T-cell (primary cell): Measurements from ENCODE around the gene BICC1. TPM values are rescaled to one million over a fixed set of nuclear protein-coding genes. Genes with fewer than 3 reads are reported as not detected.

ENCODE experiments used
- ATAC-seq, 4 experiments: fragments of 200-7000 bp in 3 of 4; fragments of 150-1000 bp in 1 of 4; cut with Tn5 transposase; replicated peaks in 1 of 4; 1 replicate in 3 of 4; 2 replicates in 1 of 4; pipeline ENCODE4 v1.10.0; 2021; ENCODE audit warnings: moderate library complexity in 3 of 4, mild to moderate bottlenecking in 2 of 4, moderate number of reproducible peaks in 1 of 4
- CTCF ChIA-PET, 2 donors: fragments of 300-600 bp; sonication (Branson Sonifier 250); formaldehyde crosslinking; loops; one replicate each; lab custom pipeline; 2022; ENCODE audit warnings: antibody characterized with exemption in 2 of 2; lab: Charles Lee
- POLR2A ChIA-PET, 2 donors: fragments of 300-600 bp; sonication (Branson Sonifier 250); formaldehyde crosslinking; loops; one replicate each; lab custom pipeline; 2022; ENCODE audit warnings: antibody characterized with exemption in 2 of 2; lab: Charles Lee
- DNase-seq, 35 experiments: peaks; one replicate each; pipeline versions ENCODE4 v3.0.0 to v3.0.0-alpha.2; 2013 to 2023
- H3K27ac ChIP-seq: one replicate; pipeline ENCODE4 v1.5.1; 2013; ENCODE audit warnings: low read length
- H3K27me3 ChIP-seq, 2 experiments: replicated peaks in 1 of 2; 1 replicate in 1 of 2; 2 replicates in 1 of 2; pipeline versions ENCODE4 v1.6.1 to v1.7.0; 2013; ENCODE audit warnings: low read length in 1 of 2, mixed read lengths in 1 of 2; ENCODE audit not compliant: control insufficient read depth in 2 of 2, insufficient read depth in 2 of 2; ENCODE audit errors: extremely low read depth in 1 of 2
- H3K36me3 ChIP-seq, 2 donors: 1 replicate in 1 of 2; 2 replicates in 1 of 2; pipeline versions ENCODE4 v1.6.1 to v1.7.0; 2013; ENCODE audit warnings: low read length in 1 of 2; ENCODE audit not compliant: control insufficient read depth in 2 of 2, insufficient read depth in 1 of 2; ENCODE audit errors: extremely low read depth in 1 of 2
- H3K4me1 ChIP-seq, 2 experiments: 1 replicate in 1 of 2; 2 replicates in 1 of 2; pipeline versions ENCODE4 v1.6.1 to v1.7.0; 2013; ENCODE audit warnings: low read length in 2 of 2, mixed read lengths in 1 of 2; ENCODE audit not compliant: insufficient read depth in 2 of 2, control insufficient read depth in 1 of 2; ENCODE audit errors: extremely low read depth in 1 of 2
- H3K4me3 ChIP-seq, 2 donors: 1 replicate in 1 of 2; 2 replicates in 1 of 2; pipeline versions ENCODE4 v1.5.1 to v1.7.0; 2013; ENCODE audit warnings: mild to moderate bottlenecking in 2 of 2, low read length in 1 of 2, moderate library complexity in 1 of 2; ENCODE audit not compliant: control insufficient read depth in 1 of 2; ENCODE audit errors: extremely low read depth in 1 of 2
- H3K9me3 ChIP-seq: 2 replicates; pipeline ENCODE4 v1.7.0; 2013
- H3K27ac Mint-ChIP-seq, 2 donors: one replicate each; pipeline ENCODE4 v1.8.0; 2020 to 2021; ENCODE audit warnings: mild to moderate bottlenecking in 2 of 2, mixed read lengths in 2 of 2
- H3K27me3 Mint-ChIP-seq, 2 donors: one replicate each; pipeline ENCODE4 v1.8.0; 2021 to 2022; ENCODE audit warnings: mixed read lengths in 2 of 2
- H3K36me3 Mint-ChIP-seq: one replicate; pipeline ENCODE4 v1.8.0; 2021; ENCODE audit warnings: mixed read lengths
- H3K4me1 Mint-ChIP-seq, 3 donors: one replicate each; pipeline ENCODE4 v1.8.0; 2020 to 2022; ENCODE audit warnings: mixed read lengths in 3 of 3, mild to moderate bottlenecking in 1 of 3
- H3K4me3 Mint-ChIP-seq, 3 donors: one replicate each; pipeline ENCODE4 v1.8.0; 2020 to 2022; ENCODE audit warnings: mild to moderate bottlenecking in 3 of 3, mixed read lengths in 3 of 3, moderate library complexity in 3 of 3
- H3K9me3 Mint-ChIP-seq, 3 donors: one replicate each; pipeline ENCODE4 v1.8.0; 2020 to 2022; ENCODE audit warnings: mixed read lengths in 3 of 3
- WGBS: methylation state at CpG from one replicate; pipeline ENCODE4 v1.1.5; 2013; ENCODE audit warnings: missing lambda C conversion rate; ENCODE audit not compliant: insufficient coverage; 5-methylcytosine and 5-hydroxymethylcytosine counted together
- total RNA-seq, 35 experiments: library from RNA in 6 of 35; stranded (reverse) in 6 of 35; fragments of 120-200 nt in 1 of 35; gene quantifications; one replicate each; pipeline versions ENCODE4 v1.2.1 to v1.2.4 and lab custom pipeline; 2013 to 2026

BICC1 gene
- total RNA-seq, 5 donors from 2014 or later (not counting 1 experiment from before 2014, with no cell fraction given) = 0.06 to 0.09 (median 0.07) TPM; not detected in 2

GRCh38 chr10:58806323-58806722, 293.7 kb downstream of the BICC1 start:
- POLR2A ChIA-PET = no interaction called here
- WGBS = no CpG with 5 or more reads among the region's 1 CpG

GRCh38 chr10:58806970-58807628, 294.4 kb downstream of the BICC1 start:
- no peaks in the 10 kb centered on the region for H3K9me3 Mint-ChIP-seq
- ChIA-PET POLR2A (no interaction called here), CTCF (no interaction called here)
- no peak overlapping the region for H3K27ac Mint-ChIP-seq
- H3K27ac ChIP-seq = no peak overlapping the region
- H3K27me3 ChIP-seq = peaks cover 0 to 2% of the 10 kb centered on the region in 2 experiments
- H3K9me3 ChIP-seq = no peaks in the 10 kb centered on the region
- no peak for DNase-seq
- no peaks in the 10 kb centered on the region for H3K4me1 Mint-ChIP-seq
- no peak overlapping the region for H3K4me3 ChIP-seq
- H3K4me1 ChIP-seq = no peaks in the 10 kb centered on the region
- no peaks in the 10 kb centered on the region for H3K36me3 Mint-ChIP-seq
- no peak for ATAC-seq
- H3K27me3 Mint-ChIP-seq = peaks cover 0 to 7% of the 10 kb centered on the region in 2 donors
- H3K4me3 Mint-ChIP-seq = no peak overlapping the region
- no peaks in the 10 kb centered on the region for H3K36me3 ChIP-seq
- 100% methylated on average over 2 of the region's 4 CpGs for WGBS

More at GRCh38 chr10:58806323-58806722, 293.7 kb downstream of the BICC1 start:
- Histone ChIP-seq H3K9me3 (no peaks in the 10 kb centered on the region), H3K36me3 (no peaks in the 10 kb centered on the region), H3K4me3 (no peak overlapping the region), H3K4me1 (no peaks in the 10 kb centered on the region), H3K27me3 (peaks cover 0 to 2% of the 10 kb centered on the region in 2 experiments), H3K27ac (no peak overlapping the region)
- no peaks in the 10 kb centered on the region for H3K36me3 Mint-ChIP-seq
- no peak overlapping the region for H3K4me3 Mint-ChIP-seq
- H3K4me1 Mint-ChIP-seq = no peaks in the 10 kb centered on the region
- CTCF ChIA-PET = no interaction called here
- no peak overlapping the region for H3K27ac Mint-ChIP-seq
- H3K27me3 Mint-ChIP-seq = no peaks in the 10 kb centered on the region
- no peaks in the 10 kb centered on the region for H3K9me3 Mint-ChIP-seq
- ATAC-seq (no peak), DNase-seq (no peak)

- CTCF ChIA-PET = no interaction called here
- Mint-ChIP-seq H3K4me1 (no peaks in the 10 kb centered on the region), H3K4me3 (no peak overlapping the region), H3K27ac (no peak overlapping the region), H3K36me3 (no peaks in the 10 kb centered on the region), H3K9me3 (no peaks in the 10 kb centered on the region), H3K27me3 (peaks cover 0 to 9% of the 10 kb centered on the region in 2 donors)
- ATAC-seq (no peak), DNase-seq (no peak)
- H3K27ac ChIP-seq = no peak overlapping the region
- peaks cover 0 to 2% of the 10 kb centered on the region in 2 experiments for H3K27me3 ChIP-seq
- no CpG with 5 or more reads among the region's 4 CpGs for WGBS
- no peak overlapping the region for H3K4me3 ChIP-seq
- POLR2A ChIA-PET = no interaction called here
- H3K9me3 ChIP-seq = no peaks in the 10 kb centered on the region
- no peaks in the 10 kb centered on the region for H3K36me3 ChIP-seq
- H3K4me1 ChIP-seq = no peaks in the 10 kb centered on the region
Observed at GRCh38 chr10:58807629-58808022, 295.0 kb downstream of the BICC1 start.

GRCh38 chr10:58810751-58811150, 298.1 kb downstream of the BICC1 start:
- Histone ChIP-seq H3K9me3 (no peaks in the 10 kb centered on the region), H3K36me3 (no peaks in the 10 kb centered on the region), H3K4me1 (no peaks in the 10 kb centered on the region), H3K4me3 (no peak overlapping the region), H3K27me3 (peaks cover 0 to 2% of the 10 kb centered on the region in 2 experiments), H3K27ac (no peak overlapping the region)
- Mint-ChIP-seq H3K27me3 (peaks cover 0 to 9% of the 10 kb centered on the region in 2 donors), H3K9me3 (no peaks in the 10 kb centered on the region), H3K4me1 (no peaks in the 10 kb centered on the region), H3K4me3 (no peak overlapping the region), H3K27ac (no peak overlapping the region), H3K36me3 (no peaks in the 10 kb centered on the region)
- ChIA-PET POLR2A (interaction anchor here in 1 of 2 donors (0.5 kb wide), 1 partner anchor 1066 kb away, joined by 3 read pairs; no protein-coding TSS in a partner anchor), CTCF (no interaction called here)
- WGBS = no CpG with 5 or more reads among the region's 2 CpGs
- DNase-seq (no peak), ATAC-seq (no peak)

GRCh38 chr10:58813573-58813972, 300.9 kb downstream of the BICC1 start:
- no peak overlapping the region for H3K4me3 Mint-ChIP-seq
- no peaks in the 10 kb centered on the region for H3K4me1 Mint-ChIP-seq
- Histone ChIP-seq H3K9me3 (no peaks in the 10 kb centered on the region), H3K27me3 (peaks cover 0 to 2% of the 10 kb centered on the region in 2 experiments), H3K27ac (no peak overlapping the region), H3K4me1 (no peaks in the 10 kb centered on the region), H3K36me3 (no peaks in the 10 kb centered on the region), H3K4me3 (no peak overlapping the region)
- no peaks in the 10 kb centered on the region for H3K9me3 Mint-ChIP-seq
- DNase-seq (no peak), ATAC-seq (no peak)
- ChIA-PET CTCF (no interaction called here), POLR2A (no interaction called here)
- peaks cover 0 to 9% of the 10 kb centered on the region in 2 donors for H3K27me3 Mint-ChIP-seq
- WGBS = 98% methylated on average over 4 of the region's 8 CpGs
- no peaks in the 10 kb centered on the region for H3K36me3 Mint-ChIP-seq
- H3K27ac Mint-ChIP-seq = no peak overlapping the region

- ATAC-seq = no peak
- Histone ChIP-seq H3K4me1 (no peaks in the 10 kb centered on the region), H3K4me3 (no peak overlapping the region), H3K27ac (no peak overlapping the region), H3K36me3 (no peaks in the 10 kb centered on the region), H3K27me3 (no peaks in the 10 kb centered on the region), H3K9me3 (no peaks in the 10 kb centered on the region)
- ChIA-PET POLR2A (no interaction called here), CTCF (no interaction called here)
- H3K27ac Mint-ChIP-seq = no peak overlapping the region
- no peaks in the 10 kb centered on the region for H3K4me1 Mint-ChIP-seq
- no peaks in the 10 kb centered on the region for H3K36me3 Mint-ChIP-seq
- H3K9me3 Mint-ChIP-seq = no peaks in the 10 kb centered on the region
- H3K4me3 Mint-ChIP-seq = no peak overlapping the region
- no peaks in the 10 kb centered on the region for H3K27me3 Mint-ChIP-seq
- 92% methylated on average over 2 of the region's 2 CpGs for WGBS
- no peak for DNase-seq
Observed at GRCh38 chr10:58817201-58817846, 304.7 kb downstream of the BICC1 start.
